PC-3 (cell line): ENCODE data around the gene GALNTL6. TPM values are rescaled to one million over a fixed set of nuclear protein-coding genes. Genes with fewer than 3 reads are reported as not detected.

Source experiments
- ATAC-seq: fragments of 200-7000 bp; cut with Tn5 transposase; 2 replicates; pipeline ENCODE4 v1.9.1; 2020; ENCODE audit warnings: mild to moderate bottlenecking, moderate library complexity
- BruUV-seq: library from RNA; stranded (reverse); fragments of 400-500 nt; replicated peaks from 2 replicates; lab custom pipeline; 2021; lab: Mats Ljungman, UMichigan
- CTCF ChIA-PET: fragments of 300-600 bp; sonication (Branson Sonifier 250); formaldehyde crosslinking; loops from one replicate; lab custom pipeline; 2022; ENCODE audit warnings: antibody characterized with exemption; lab: Charles Lee
- POLR2A ChIA-PET: fragments of 300-600 bp; sonication (Branson Sonifier 250); formaldehyde crosslinking; loops from one replicate; lab custom pipeline; 2022; ENCODE audit warnings: antibody characterized with exemption; ENCODE audit not compliant: unreplicated experiment; lab: Charles Lee
- DNase-seq: peaks from one replicate; pipeline ENCODE4 v3.0.0-alpha.2; 2015
- H2AFZ ChIP-seq: fragments of 300-600 bp; sonication (generic); 2 replicates; pipeline ENCODE4 v1.6.0; 2016; ENCODE audit warnings: antibody characterized with exemption, low read length
- H3F3A ChIP-seq: fragments of 300-600 bp; sonication (generic); one replicate; pipeline ENCODE4 v1.6.0; 2017; ENCODE audit warnings: antibody characterized with exemption, low read length, control low read depth, mild to moderate bottlenecking; ENCODE audit not compliant: unreplicated experiment
- H3K27ac ChIP-seq: fragments of 300-600 bp; sonication (generic); 2 replicates; pipeline ENCODE4 v1.5.1; 2016; ENCODE audit warnings: mild to moderate bottlenecking, low read length
- H3K27me3 ChIP-seq: fragments of 300-600 bp; sonication (generic); 2 replicates; pipeline ENCODE4 v1.6.1; 2016; ENCODE audit warnings: low read length, mixed read lengths
- H3K36me3 ChIP-seq: fragments of 300-600 bp; sonication (generic); 2 replicates; pipeline ENCODE4 v1.6.1; 2016; ENCODE audit warnings: low read depth, mixed run types, low read length, mixed read lengths
- H3K4me1 ChIP-seq: fragments of 300-600 bp; sonication (generic); 2 replicates; pipeline ENCODE4 v1.5.1; 2016; ENCODE audit warnings: low read length; ENCODE audit not compliant: insufficient read depth
- H3K4me2 ChIP-seq: fragments of 300-600 bp; sonication (generic); 2 replicates; pipeline ENCODE4 v1.6.0; 2016; ENCODE audit warnings: low read length
- H3K4me3 ChIP-seq: fragments of 300-600 bp; sonication (generic); 2 replicates; pipeline ENCODE4 v1.5.1; 2016; ENCODE audit warnings: mild to moderate bottlenecking, low read length, mixed read lengths
- H3K79me2 ChIP-seq: fragments of 300-600 bp; sonication (generic); 2 replicates; pipeline ENCODE4 v1.6.1; 2017; ENCODE audit warnings: low read length, mixed read lengths
- H3K9ac ChIP-seq: fragments of 300-600 bp; sonication (generic); 2 replicates; pipeline ENCODE4 v1.6.0; 2016; ENCODE audit warnings: mild to moderate bottlenecking, low read length
- H3K9me2 ChIP-seq: fragments of 300-600 bp; sonication (generic); replicated peaks from 2 replicates; pipeline ENCODE4 v1.6.1; 2016; ENCODE audit warnings: mixed run types, low read length, mixed read lengths
- H3K9me3 ChIP-seq: fragments of 300-600 bp; sonication (generic); 2 replicates; pipeline ENCODE4 v1.6.1; 2016; ENCODE audit warnings: low read length, mixed read lengths
- H4K20me1 ChIP-seq: fragments of 300-600 bp; sonication (generic); 2 replicates; pipeline ENCODE4 v1.6.1; 2016; ENCODE audit warnings: low read length, mixed read lengths
- EZH2 ChIP-seq: fragments of 300-600 bp; sonication (generic); IDR thresholded peaks from one replicate; pipeline ENCODE4 v1.6.1; 2017; ENCODE audit warnings: antibody characterized with exemption, mild to moderate bottlenecking, low read length; ENCODE audit not compliant: unreplicated experiment
- EZH2phosphoT487 ChIP-seq: fragments of 300-600 bp; sonication (generic); IDR thresholded peaks from 2 replicates; pipeline ENCODE4 v1.6.1; 2018; ENCODE audit warnings: mild to moderate bottlenecking, antibody characterized with exemption, low read length, borderline replicate concordance
- intact Hi-C: fragments of 100-400 bp; cut with micrococcal nuclease; formaldehyde crosslinking; loops from 2 replicates; pipeline ENCODE4 v1.9.0; 2023
- total RNA-seq: library from RNA; depleted of rRNA; stranded (reverse); fragments of >200 nt; gene quantifications from 2 replicates; pipeline ENCODE4 v1.2.3, GENCODE V29; 2014
- TF ChIP-seq, protein P1 (sequence below): fragments of 300-600 bp; sonication (generic); conservative IDR thresholded peaks from 2 replicates; pipeline ENCODE4 v1.5.1; 2017; ENCODE audit warnings: antibody characterized with exemption, low read depth, mild to moderate bottlenecking, low read length

Gene GALNTL6
- total RNA-seq, 1 experiment from 2014 or later, result not detected

DNA sequence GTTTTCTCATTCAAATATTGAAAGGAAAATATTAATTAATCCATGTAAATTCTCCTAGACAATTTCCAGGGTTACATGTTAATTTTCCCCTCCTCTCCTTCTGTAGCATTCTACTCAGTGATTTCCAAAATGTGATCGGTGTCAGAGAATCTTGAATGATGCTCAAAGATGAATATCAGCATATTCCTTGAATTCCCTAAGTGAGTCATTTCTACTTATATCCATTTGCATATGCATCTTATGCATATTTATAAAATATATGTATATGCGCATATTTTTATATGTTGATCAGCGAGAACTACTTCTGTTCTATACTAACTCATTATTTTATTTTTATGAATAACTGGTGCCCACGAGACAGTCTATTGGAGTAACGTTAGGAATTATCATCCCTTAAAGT, 33.9 kb upstream of the GALNTL6 start:
- TF ChIP-seq EZH2phosphoT487, result no peak
- TF ChIP-seq EZH2, result no peak
- TF ChIP-seq, protein P1, sequence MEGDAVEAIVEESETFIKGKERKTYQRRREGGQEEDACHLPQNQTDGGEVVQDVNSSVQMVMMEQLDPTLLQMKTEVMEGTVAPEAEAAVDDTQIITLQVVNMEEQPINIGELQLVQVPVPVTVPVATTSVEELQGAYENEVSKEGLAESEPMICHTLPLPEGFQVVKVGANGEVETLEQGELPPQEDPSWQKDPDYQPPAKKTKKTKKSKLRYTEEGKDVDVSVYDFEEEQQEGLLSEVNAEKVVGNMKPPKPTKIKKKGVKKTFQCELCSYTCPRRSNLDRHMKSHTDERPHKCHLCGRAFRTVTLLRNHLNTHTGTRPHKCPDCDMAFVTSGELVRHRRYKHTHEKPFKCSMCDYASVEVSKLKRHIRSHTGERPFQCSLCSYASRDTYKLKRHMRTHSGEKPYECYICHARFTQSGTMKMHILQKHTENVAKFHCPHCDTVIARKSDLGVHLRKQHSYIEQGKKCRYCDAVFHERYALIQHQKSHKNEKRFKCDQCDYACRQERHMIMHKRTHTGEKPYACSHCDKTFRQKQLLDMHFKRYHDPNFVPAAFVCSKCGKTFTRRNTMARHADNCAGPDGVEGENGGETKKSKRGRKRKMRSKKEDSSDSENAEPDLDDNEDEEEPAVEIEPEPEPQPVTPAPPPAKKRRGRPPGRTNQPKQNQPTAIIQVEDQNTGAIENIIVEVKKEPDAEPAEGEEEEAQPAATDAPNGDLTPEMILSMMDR, result no peak
- Histone ChIP-seq H3K27ac (no peak overlapping the region), H3K79me2 (no peaks in the 10 kb centered on the region), H3F3A (no peaks in the 10 kb centered on the region), H3K9me2 (no peaks in the 10 kb centered on the region), H3K9ac (no peak overlapping the region), H3K27me3 (no peaks in the 10 kb centered on the region), H4K20me1 (no peaks in the 10 kb centered on the region), H3K4me2 (no peak overlapping the region), H3K4me3 (no peak overlapping the region), H3K36me3 (no peaks in the 10 kb centered on the region), H3K9me3 (no peaks in the 10 kb centered on the region), H2AFZ (no peak overlapping the region), H3K4me1 (no peaks in the 10 kb centered on the region)
- ATAC-seq (no peak), DNase-seq (no peak)
- ChIA-PET POLR2A (no interaction called here), CTCF (no interaction called here)
- intact Hi-C loops, result no loop called here
- no TSS peak for BruUV-seq

DNA sequence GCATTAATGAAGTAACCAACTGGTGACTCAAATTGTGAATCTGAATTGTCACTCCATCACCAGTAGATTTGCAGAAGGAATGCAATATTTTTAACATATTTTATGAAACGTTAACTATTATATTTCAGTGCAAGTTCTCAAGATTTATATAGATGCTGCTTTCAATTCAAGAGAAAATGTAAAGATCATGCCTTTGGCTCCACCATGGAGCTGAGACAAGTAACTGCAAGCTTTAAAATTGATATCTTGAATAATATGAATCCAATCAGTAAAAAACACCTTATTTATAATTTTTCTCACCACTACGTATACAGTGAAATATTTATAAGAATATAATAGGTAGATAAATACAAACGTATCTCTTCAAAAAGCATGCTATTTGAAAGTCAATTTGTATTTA, 27.8 kb upstream of the GALNTL6 start:
- H3K27me3 ChIP-seq, result no peaks in the 10 kb centered on the region
- CTCF ChIA-PET, result no interaction called here
- H2AFZ ChIP-seq, result no peak overlapping the region
- H3K4me3 ChIP-seq, result no peak overlapping the region
- no peaks in the 10 kb centered on the region for H3K36me3 ChIP-seq
- H3K9ac ChIP-seq, result no peak overlapping the region
- no peak overlapping the region for H3K27ac ChIP-seq
- no peaks in the 10 kb centered on the region for H3K9me2 ChIP-seq
- intact Hi-C loops, result no loop called here
- no peaks in the 10 kb centered on the region for H3K4me1 ChIP-seq
- H3K4me2 ChIP-seq, result no peak overlapping the region
- no peak for ATAC-seq
- no peaks in the 10 kb centered on the region for H3K79me2 ChIP-seq
- DNase-seq, result no peak
- H4K20me1 ChIP-seq, result no peaks in the 10 kb centered on the region
- POLR2A ChIA-PET, result no interaction called here
- TF ChIP-seq, protein P1, result no peak
- no TSS peak for BruUV-seq
- H3K9me3 ChIP-seq, result no peaks in the 10 kb centered on the region
- no peaks in the 10 kb centered on the region for H3F3A ChIP-seq

DNA sequence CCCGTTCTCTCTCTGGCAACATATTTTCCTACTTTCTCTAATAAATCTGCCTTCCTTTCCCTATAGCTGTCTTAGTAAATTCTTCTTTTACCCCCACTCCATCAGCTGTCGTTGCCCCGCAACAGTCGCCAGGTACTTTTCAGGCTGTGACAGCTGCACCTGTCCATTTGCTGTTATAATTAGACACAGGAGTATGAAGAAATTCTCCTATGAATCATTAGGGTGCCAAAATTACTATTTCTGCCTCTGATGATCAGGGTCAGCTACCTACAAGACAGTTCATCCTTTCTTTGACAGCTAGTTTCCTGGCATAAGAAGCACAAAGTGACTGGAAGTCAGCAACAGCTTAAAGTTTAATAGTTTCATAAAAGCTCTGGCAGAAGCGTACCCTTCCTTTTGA, 19.5 kb upstream of the GALNTL6 start:
- no peaks in the 10 kb centered on the region for H3K27me3 ChIP-seq
- TF ChIP-seq EZH2phosphoT487 (no peak), EZH2 (no peak)
- TF ChIP-seq, protein P1, result no peak
- no peak overlapping the region for H2AFZ ChIP-seq
- H3K79me2 ChIP-seq, result no peaks in the 10 kb centered on the region
- no peak overlapping the region for H3K27ac ChIP-seq
- no peaks in the 10 kb centered on the region for H3F3A ChIP-seq
- BruUV-seq, result no TSS peak
- POLR2A ChIA-PET, result no interaction called here
- intact Hi-C loops, result no loop called here
- no peaks in the 10 kb centered on the region for H4K20me1 ChIP-seq
- H3K4me2 ChIP-seq, result no peak overlapping the region
- no peak for DNase-seq
- no peaks in the 10 kb centered on the region for H3K9me2 ChIP-seq
- CTCF ChIA-PET, result no interaction called here
- no peaks in the 10 kb centered on the region for H3K4me1 ChIP-seq
- H3K36me3 ChIP-seq, result no peaks in the 10 kb centered on the region
- H3K4me3 ChIP-seq, result no peak overlapping the region
- no peak overlapping the region for H3K9ac ChIP-seq
- no peak for ATAC-seq
- H3K9me3 ChIP-seq, result no peaks in the 10 kb centered on the region
